SK-N-SH (cell line): Measurements from ENCODE around the gene RBPJL.

Experiments used
- EP300 ChIP-seq, 2 experiments: IDR thresholded peaks; 2 replicates each; pipeline versions ENCODE4 v1.4.0 to v1.6.1; 2012; ENCODE audit warnings: borderline replicate concordance in 1 of 2, low read depth in 1 of 2, low read length in 1 of 2
- TAF1 ChIP-seq: IDR thresholded peaks from 2 replicates; pipeline ENCODE4 v1.6.1; 2012; ENCODE audit warnings: low read depth, mild to moderate bottlenecking, low read length, moderate library complexity, borderline replicate concordance

GRCh38 chr20:45342855-45343531 lies 36.4 kb downstream of the RBPJL start:
- TF ChIP-seq EP300 (IDR thresholded peaks at IDR 0.05; ENCODE audit: borderline replicate concordance in 1 of 2, low read depth in 1 of 2, low read length in 1 of 2) (no peak), TAF1 (no peak)
